ENCODE data around the gene GP2.

The GP2 gene

DNA sequence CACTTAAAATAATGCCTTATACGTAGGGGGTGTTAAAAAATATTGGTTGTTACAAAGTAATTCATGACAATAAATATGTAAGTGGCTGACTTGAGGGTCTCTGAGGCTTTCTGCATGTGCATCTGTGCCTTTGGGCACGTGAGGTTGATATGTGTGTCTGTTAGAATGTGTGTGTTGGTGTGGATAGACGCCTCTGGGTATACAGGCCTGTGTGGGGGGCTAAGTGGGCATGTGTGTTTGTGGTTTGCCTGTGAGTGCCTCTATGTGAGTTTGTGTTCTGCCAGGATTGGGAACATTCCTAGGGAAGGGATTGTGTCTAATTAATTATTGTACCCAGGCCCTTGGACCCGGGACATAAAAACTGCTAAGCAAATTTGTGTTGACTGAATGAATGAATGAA, 19.0 kb downstream of the GP2 start:
- no peak overlapping the region for H3K27ac ChIP-seq (ENCODE audit: insufficient read depth, low read length, poor library complexity, severe bottlenecking)
- DNase-seq, result no peak

DNA sequence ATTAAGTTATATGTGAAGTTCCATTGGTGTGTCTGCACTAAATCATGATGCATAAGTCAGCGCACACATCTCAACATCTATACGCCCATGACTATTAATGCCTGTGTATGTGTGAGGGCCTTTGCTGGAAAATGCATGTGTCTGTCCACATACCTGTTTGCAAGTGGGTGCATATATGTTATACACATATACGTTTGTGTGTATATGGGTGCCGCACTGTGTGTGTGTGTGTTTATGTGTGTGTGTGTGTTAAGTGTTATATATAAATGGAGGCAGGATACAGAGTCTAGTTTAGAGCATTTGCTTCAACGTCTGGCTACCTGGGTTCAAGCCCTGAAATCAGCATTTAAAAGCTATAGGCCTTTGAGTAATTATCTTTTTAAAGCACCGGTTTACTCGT, 19.5 kb downstream of the GP2 start:
- H3K27ac ChIP-seq (ENCODE audit: insufficient read depth, low read length, poor library complexity, severe bottlenecking), result no peak overlapping the region
- no peaks in the 10 kb centered on the region for H3K4me1 ChIP-seq (ENCODE audit: control insufficient read depth, insufficient read depth, low read length, poor library complexity, severe bottlenecking)
- no peaks in the 10 kb centered on the region for H3K9me3 ChIP-seq (ENCODE audit: control insufficient read depth, low read length)
- no peak for DNase-seq
- H3K36me3 ChIP-seq (ENCODE audit: control insufficient read depth, insufficient read depth, low read length), result no peaks in the 10 kb centered on the region
- H3K4me3 ChIP-seq (ENCODE audit: insufficient read depth, low read depth, low read length, poor library complexity, severe bottlenecking), result no peak overlapping the region
- H3K27me3 ChIP-seq (replicated peaks; ENCODE audit: control insufficient read depth, insufficient read depth, low read length, poor library complexity, severe bottlenecking), result no peaks in the 10 kb centered on the region

More for the DNA sequence above, 19.0 kb downstream of the GP2 start:
- H3K9me3 ChIP-seq (ENCODE audit: control insufficient read depth, low read length), result no peaks in the 10 kb centered on the region
- no peaks in the 10 kb centered on the region for H3K27me3 ChIP-seq (replicated peaks; ENCODE audit: control insufficient read depth, insufficient read depth, low read length, poor library complexity, severe bottlenecking)
- H3K4me3 ChIP-seq (ENCODE audit: insufficient read depth, low read depth, low read length, poor library complexity, severe bottlenecking), result no peak overlapping the region
- H3K4me1 ChIP-seq (ENCODE audit: control insufficient read depth, insufficient read depth, low read length, poor library complexity, severe bottlenecking), result no peaks in the 10 kb centered on the region
- H3K36me3 ChIP-seq (ENCODE audit: control insufficient read depth, insufficient read depth, low read length), result no peaks in the 10 kb centered on the region

DNA sequence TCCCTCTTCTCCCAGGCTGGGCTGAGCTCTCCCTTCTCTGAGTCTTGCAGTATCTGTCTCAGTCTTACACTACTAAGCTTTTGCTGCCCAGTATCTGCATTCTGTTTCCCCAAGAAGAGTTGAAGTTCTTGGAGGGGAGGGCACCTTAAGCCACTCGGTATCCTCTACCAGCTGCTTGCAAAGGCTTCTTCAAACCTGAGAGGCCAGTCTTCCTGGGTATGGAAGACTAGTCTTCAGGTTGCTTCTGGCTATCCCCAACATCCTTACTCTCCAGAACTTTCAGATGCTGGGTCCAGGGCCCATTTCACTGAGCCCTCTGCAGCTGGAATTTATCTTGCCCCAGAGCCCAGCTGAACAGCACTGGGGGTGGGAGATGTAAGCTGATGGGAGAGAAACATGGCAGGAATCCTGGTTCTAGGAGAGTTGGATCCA, 20.1 kb downstream of the GP2 start:
- Histone ChIP-seq H3K27me3 (replicated peaks; ENCODE audit: control insufficient read depth, insufficient read depth, low read length, poor library complexity, severe bottlenecking) (no peaks in the 10 kb centered on the region), H3K36me3 (ENCODE audit: control insufficient read depth, insufficient read depth, low read length) (no peaks in the 10 kb centered on the region), H3K9me3 (ENCODE audit: control insufficient read depth, low read length) (no peaks in the 10 kb centered on the region), H3K27ac (ENCODE audit: insufficient read depth, low read length, poor library complexity, severe bottlenecking) (no peak overlapping the region), H3K4me1 (ENCODE audit: control insufficient read depth, insufficient read depth, low read length, poor library complexity, severe bottlenecking) (no peaks in the 10 kb centered on the region), H3K4me3 (ENCODE audit: insufficient read depth, low read depth, low read length, poor library complexity, severe bottlenecking) (no peak overlapping the region)
- DNase-seq, result no peak

DNA sequence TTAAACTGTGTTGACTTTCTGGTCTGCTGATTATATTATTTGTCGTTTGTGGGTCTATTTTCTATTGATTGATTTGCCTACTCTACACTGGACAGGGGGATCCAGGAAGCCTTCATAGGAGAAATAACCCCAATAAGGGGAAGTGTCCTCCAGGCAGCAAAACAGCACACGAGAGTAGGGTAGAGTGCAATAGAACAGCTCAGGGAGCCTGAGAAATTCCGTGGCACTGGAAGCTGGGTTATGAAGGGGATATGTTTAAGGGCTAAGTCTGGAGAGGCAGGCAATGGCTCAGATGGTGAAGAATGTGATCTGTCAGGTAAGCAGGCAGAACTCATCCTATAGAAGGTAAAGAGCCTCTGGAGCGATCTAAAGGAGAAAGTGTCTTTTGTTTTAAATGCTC, 20.9 kb downstream of the GP2 start:
- no peak overlapping the region for H3K27ac ChIP-seq (ENCODE audit: insufficient read depth, low read length, poor library complexity, severe bottlenecking)
- no peak overlapping the region for H3K4me3 ChIP-seq (ENCODE audit: insufficient read depth, low read depth, low read length, poor library complexity, severe bottlenecking)
- DNase-seq, result no peak
- H3K36me3 ChIP-seq (ENCODE audit: control insufficient read depth, insufficient read depth, low read length), result no peaks in the 10 kb centered on the region
- H3K4me1 ChIP-seq (ENCODE audit: control insufficient read depth, insufficient read depth, low read length, poor library complexity, severe bottlenecking), result no peaks in the 10 kb centered on the region
- no peaks in the 10 kb centered on the region for H3K9me3 ChIP-seq (ENCODE audit: control insufficient read depth, low read length)
- no peaks in the 10 kb centered on the region for H3K27me3 ChIP-seq (replicated peaks; ENCODE audit: control insufficient read depth, insufficient read depth, low read length, poor library complexity, severe bottlenecking)

DNA sequence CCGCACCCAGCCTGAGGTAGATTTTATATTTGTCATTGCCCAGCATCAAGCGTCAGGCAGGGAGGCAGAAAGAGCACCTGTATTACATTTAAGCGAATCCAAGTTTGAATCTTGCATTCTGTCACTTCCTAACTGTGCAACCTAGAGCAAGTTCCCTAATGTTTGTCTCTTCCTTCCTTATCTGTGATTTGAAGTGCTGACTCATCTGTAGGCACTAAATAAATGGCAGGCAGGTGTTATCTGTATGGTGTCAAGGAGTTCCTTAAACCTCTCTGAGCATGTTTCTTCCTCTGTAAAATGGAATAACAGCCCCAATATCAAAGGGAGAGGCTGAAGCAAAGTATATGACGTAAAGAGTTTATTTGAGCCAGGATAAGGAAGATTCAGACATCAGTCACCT, 24.3 kb downstream of the GP2 start:
- Histone ChIP-seq H3K27me3 (replicated peaks; ENCODE audit: control insufficient read depth, insufficient read depth, low read length, poor library complexity, severe bottlenecking) (no peaks in the 10 kb centered on the region), H3K4me3 (ENCODE audit: insufficient read depth, low read depth, low read length, poor library complexity, severe bottlenecking) (no peak overlapping the region), H3K9me3 (ENCODE audit: control insufficient read depth, low read length) (no peaks in the 10 kb centered on the region), H3K4me1 (ENCODE audit: control insufficient read depth, insufficient read depth, low read length, poor library complexity, severe bottlenecking) (no peaks in the 10 kb centered on the region), H3K27ac (ENCODE audit: insufficient read depth, low read length, poor library complexity, severe bottlenecking) (no peak overlapping the region), H3K36me3 (ENCODE audit: control insufficient read depth, insufficient read depth, low read length) (no peaks in the 10 kb centered on the region)
- no peak for DNase-seq

DNA sequence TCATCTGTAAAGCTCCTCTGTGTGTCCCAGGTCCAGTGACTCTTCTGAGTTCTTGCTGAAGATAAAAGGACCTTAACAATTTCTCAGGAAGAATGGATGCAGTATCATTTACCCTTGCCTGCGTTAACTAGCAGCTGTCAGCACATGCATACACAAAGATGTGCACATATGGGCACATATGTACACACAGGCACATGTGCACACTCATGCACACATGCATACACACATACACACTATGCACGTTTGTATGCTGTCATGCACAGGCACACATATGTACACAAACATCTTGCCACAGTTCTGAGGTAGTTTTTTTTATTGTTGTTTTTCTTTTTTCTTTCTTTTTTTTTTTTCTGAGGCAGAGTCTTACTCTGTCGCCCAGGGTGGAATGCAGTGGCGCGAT, 24.9 kb downstream of the GP2 start:
- no peak for DNase-seq
- no peak overlapping the region for H3K4me3 ChIP-seq (ENCODE audit: insufficient read depth, low read depth, low read length, poor library complexity, severe bottlenecking)
- H3K27me3 ChIP-seq (replicated peaks; ENCODE audit: control insufficient read depth, insufficient read depth, low read length, poor library complexity, severe bottlenecking), result no peaks in the 10 kb centered on the region
- H3K9me3 ChIP-seq (ENCODE audit: control insufficient read depth, low read length), result no peaks in the 10 kb centered on the region
- H3K36me3 ChIP-seq (ENCODE audit: control insufficient read depth, insufficient read depth, low read length), result no peaks in the 10 kb centered on the region
- no peaks in the 10 kb centered on the region for H3K4me1 ChIP-seq (ENCODE audit: control insufficient read depth, insufficient read depth, low read length, poor library complexity, severe bottlenecking)
- no peak overlapping the region for H3K27ac ChIP-seq (ENCODE audit: insufficient read depth, low read length, poor library complexity, severe bottlenecking)

DNA sequence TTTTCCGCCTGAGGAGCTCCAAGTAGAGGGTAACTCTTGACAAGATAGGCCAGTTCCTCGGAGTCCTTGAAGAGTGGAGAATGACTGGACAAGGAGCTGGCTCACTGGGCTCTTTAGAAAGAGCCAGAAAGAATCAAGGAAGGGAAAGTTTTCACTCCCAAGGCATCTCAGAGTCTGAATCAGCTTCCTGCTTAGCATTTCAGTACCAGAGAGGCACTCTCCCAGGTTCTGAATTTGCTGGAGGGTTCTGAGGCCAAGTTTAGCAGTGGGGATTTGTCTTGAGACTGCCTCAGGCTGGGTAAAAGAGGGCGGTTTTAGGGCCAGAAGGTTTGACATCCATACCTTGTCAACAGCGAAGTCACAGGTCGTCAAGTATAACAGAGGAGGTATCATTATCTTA, 25.5 kb downstream of the GP2 start:
- Histone ChIP-seq H3K36me3 (ENCODE audit: control insufficient read depth, insufficient read depth, low read length) (no peaks in the 10 kb centered on the region), H3K27me3 (replicated peaks; ENCODE audit: control insufficient read depth, insufficient read depth, low read length, poor library complexity, severe bottlenecking) (no peaks in the 10 kb centered on the region), H3K9me3 (ENCODE audit: control insufficient read depth, low read length) (no peaks in the 10 kb centered on the region), H3K4me3 (ENCODE audit: insufficient read depth, low read depth, low read length, poor library complexity, severe bottlenecking) (no peak overlapping the region), H3K27ac (ENCODE audit: insufficient read depth, low read length, poor library complexity, severe bottlenecking) (no peak overlapping the region), H3K4me1 (ENCODE audit: control insufficient read depth, insufficient read depth, low read length, poor library complexity, severe bottlenecking) (no peaks in the 10 kb centered on the region)
- DNase-seq, result no peak

DNA sequence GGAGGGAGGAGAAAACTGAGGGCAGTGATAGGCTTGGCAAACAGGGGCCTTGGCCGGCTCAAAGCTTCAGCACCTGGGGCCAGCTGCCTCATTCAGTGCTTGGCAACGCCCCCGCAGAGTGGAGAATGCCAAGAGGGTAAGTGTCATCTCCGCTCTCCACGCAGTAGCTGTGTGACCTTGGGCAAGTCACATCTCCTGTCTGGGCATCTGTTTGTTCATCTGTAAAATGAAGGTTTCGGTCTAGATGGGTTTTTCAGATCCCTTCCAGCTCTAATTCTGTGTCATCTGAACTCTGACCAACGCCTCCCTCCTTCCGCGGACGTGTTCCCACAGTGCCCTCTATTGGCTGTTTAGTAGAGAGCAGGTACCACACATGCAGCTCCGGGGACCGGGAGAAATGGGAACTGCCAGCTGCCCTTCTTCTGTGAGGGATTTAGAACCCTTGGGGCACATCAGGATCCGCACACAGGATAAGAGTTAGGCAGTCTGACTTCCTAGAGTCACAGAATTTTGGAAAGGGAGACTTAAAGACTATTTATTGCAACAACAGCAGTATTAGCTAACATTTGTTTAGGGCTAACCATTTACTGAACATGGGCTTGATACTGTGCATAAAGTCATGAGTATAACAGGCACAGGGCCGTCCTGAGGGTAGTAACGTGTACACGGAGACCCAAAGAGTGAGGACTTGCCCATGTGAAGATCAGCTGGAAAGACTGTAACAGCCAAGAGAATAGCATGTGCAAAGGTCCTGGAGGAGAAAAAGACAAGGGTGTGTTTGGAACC, 26.8 kb downstream of the GP2 start:
- DNase-seq, result no peak
- Histone ChIP-seq H3K4me1 (ENCODE audit: control insufficient read depth, insufficient read depth, low read length, poor library complexity, severe bottlenecking) (no peaks in the 10 kb centered on the region), H3K27ac (ENCODE audit: insufficient read depth, low read length, poor library complexity, severe bottlenecking) (no peak overlapping the region), H3K27me3 (replicated peaks; ENCODE audit: control insufficient read depth, insufficient read depth, low read length, poor library complexity, severe bottlenecking) (no peaks in the 10 kb centered on the region), H3K36me3 (ENCODE audit: control insufficient read depth, insufficient read depth, low read length) (no peaks in the 10 kb centered on the region), H3K4me3 (ENCODE audit: insufficient read depth, low read depth, low read length, poor library complexity, severe bottlenecking) (no peak overlapping the region), H3K9me3 (ENCODE audit: control insufficient read depth, low read length) (no peaks in the 10 kb centered on the region)

DNA sequence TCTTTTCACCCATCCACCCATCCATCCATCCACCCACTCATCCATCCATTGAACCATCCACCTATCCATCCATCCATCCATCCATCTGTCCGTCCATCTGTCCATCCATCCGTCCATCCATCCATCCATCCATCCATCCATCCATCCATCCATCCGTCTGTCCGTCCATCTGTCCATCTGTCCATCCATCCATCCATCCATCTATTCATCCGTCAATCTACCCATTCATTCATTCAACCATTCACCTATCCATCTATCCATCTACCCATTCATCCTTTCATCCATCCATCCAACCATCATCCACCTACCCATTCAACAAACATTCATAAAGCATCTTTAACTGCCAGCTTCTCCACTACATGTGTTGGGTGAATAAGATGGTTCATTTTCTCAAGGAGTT, 28.9 kb downstream of the GP2 start:
- no peaks in the 10 kb centered on the region for H3K27me3 ChIP-seq (replicated peaks; ENCODE audit: control insufficient read depth, insufficient read depth, low read length, poor library complexity, severe bottlenecking)
- H3K27ac ChIP-seq (ENCODE audit: insufficient read depth, low read length, poor library complexity, severe bottlenecking), result no peak overlapping the region
- no peaks in the 10 kb centered on the region for H3K36me3 ChIP-seq (ENCODE audit: control insufficient read depth, insufficient read depth, low read length)

DNA sequence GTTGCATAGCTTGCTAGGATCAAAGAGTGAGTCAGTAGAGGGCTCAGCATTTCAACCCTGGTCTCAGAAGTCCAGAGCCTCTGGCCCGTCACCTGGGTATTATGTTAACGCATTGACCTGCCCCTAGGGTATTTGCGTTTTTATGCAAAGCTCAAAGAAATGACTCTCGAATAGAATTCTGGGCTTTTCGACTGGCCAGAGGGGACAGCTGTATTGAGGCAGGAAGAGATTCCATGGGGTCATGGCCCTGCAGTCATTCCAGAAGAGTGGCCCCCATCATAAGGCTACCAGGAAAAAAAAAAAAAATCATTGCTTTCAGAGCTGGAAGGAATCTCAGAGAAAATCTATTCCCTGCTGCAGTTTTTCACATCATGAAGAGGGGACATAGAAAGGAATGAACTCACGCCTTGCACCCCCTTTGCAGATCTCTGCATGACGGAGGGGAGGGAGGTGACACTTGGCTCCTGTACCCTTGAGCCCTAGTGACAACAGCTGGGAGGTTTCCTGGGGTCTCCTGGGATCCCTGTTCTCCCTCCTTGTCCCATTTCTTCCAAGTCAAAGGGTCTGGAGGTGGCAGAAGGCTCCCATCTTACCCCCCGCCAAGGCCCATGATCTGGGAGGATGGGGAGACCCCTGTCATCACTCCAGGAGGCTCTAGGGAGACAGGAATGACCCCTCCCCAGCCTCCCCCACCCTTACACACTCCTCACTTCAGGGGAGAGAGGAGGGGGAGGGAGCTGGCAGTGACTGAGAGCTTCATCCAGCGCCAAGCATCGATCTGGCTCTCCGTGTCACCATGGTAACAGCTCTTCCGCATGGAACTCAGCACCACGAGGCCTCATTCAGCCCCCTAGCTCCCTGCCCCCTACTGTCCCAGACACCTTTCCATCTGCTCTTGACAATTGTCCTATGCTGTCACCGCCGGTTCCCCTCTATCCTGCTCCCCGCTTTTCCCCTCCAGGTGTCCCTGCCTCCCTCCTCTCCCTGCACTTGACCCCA, 35.8 kb downstream of the GP2 start:
- no peaks in the 10 kb centered on the region for H3K27me3 ChIP-seq (replicated peaks; ENCODE audit: control insufficient read depth, insufficient read depth, low read length, poor library complexity, severe bottlenecking)
- no peak overlapping the region for H3K27ac ChIP-seq (ENCODE audit: insufficient read depth, low read length, poor library complexity, severe bottlenecking)
- no peaks in the 10 kb centered on the region for H3K36me3 ChIP-seq (ENCODE audit: control insufficient read depth, insufficient read depth, low read length)
- no peak for DNase-seq
- no peaks in the 10 kb centered on the region for H3K4me1 ChIP-seq (ENCODE audit: control insufficient read depth, insufficient read depth, low read length, poor library complexity, severe bottlenecking)
- H3K4me3 ChIP-seq (ENCODE audit: insufficient read depth, low read depth, low read length, poor library complexity, severe bottlenecking), result no peak overlapping the region
- H3K9me3 ChIP-seq (ENCODE audit: control insufficient read depth, low read length), result no peaks in the 10 kb centered on the region

More for the DNA sequence above, 28.9 kb downstream of the GP2 start:
- DNase-seq, result no peak
- no peak overlapping the region for H3K4me3 ChIP-seq (ENCODE audit: insufficient read depth, low read depth, low read length, poor library complexity, severe bottlenecking)
- no peaks in the 10 kb centered on the region for H3K4me1 ChIP-seq (ENCODE audit: control insufficient read depth, insufficient read depth, low read length, poor library complexity, severe bottlenecking)
- H3K9me3 ChIP-seq (ENCODE audit: control insufficient read depth, low read length), result no peaks in the 10 kb centered on the region

Data from effector memory CD4-positive, alpha-beta T cell (primary cell).